NCI-H2107 (cell line): ENCODE data around the gene PAFAH1B2.
"Not testable (repeated sequence)": the region's sequence is repeated elsewhere in the genome, so short reads cannot be mapped to it uniquely, and the experiment has no call there.

Source experiments
- DNase-seq: peaks from one replicate; lab custom pipeline; 2025; lab: John Stamatoyannopoulos, UW

Gene PAFAH1B2

GRCh38 chr11:117172724-117173421 lies 28.8 kb downstream of the PAFAH1B2 start:
- no peak for DNase-seq

- no peak for DNase-seq
Observed at GRCh38 chr11:117175104-117175503, 31.0 kb downstream of the PAFAH1B2 start.

GRCh38 chr11:117175781-117176180 lies 31.7 kb downstream of the PAFAH1B2 start:
- DNase-seq = no peak

GRCh38 chr11:117176186-117176585 lies 32.1 kb downstream of the PAFAH1B2 start:
- no peak for DNase-seq

GRCh38 chr11:117177534-117178209 lies 33.6 kb downstream of the PAFAH1B2 start:
- DNase-seq = no peak

- peak; percentile 59 for DNase-seq
Observed at GRCh38 chr11:117178210-117179034, 34.3 kb downstream of the PAFAH1B2 start, which contains the start of gene SIDT2. Gene SIDT2 (plus strand): TSS chr11:117178743. CDS start chr11:117179264, 521 bp downstream.

GRCh38 chr11:117179048-117179999 lies 35.2 kb downstream of the PAFAH1B2 start:
- DNase-seq = no peak

GRCh38 chr11:117180020-117180419 lies 35.9 kb downstream of the PAFAH1B2 start:
- no peak for DNase-seq

GRCh38 chr11:117180661-117181585 lies 36.8 kb downstream of the PAFAH1B2 start:
- DNase-seq = no peak

- no peak for DNase-seq
Observed at GRCh38 chr11:117181586-117182550, 37.8 kb downstream of the PAFAH1B2 start.

- DNase-seq = no peak
Observed at GRCh38 chr11:117182551-117182935, 38.5 kb downstream of the PAFAH1B2 start.

GRCh38 chr11:117183178-117183577 lies 39.1 kb downstream of the PAFAH1B2 start:
- DNase-seq = not testable (repeated sequence)

- no peak for DNase-seq
Observed at GRCh38 chr11:117183724-117184349, 39.8 kb downstream of the PAFAH1B2 start.

GRCh38 chr11:117185736-117186430 lies 41.8 kb downstream of the PAFAH1B2 start:
- no peak for DNase-seq

- DNase-seq = no peak
Observed at GRCh38 chr11:117186431-117186761, 42.3 kb downstream of the PAFAH1B2 start.

GRCh38 chr11:117187007-117187406 lies 42.9 kb downstream of the PAFAH1B2 start:
- no peak for DNase-seq

GRCh38 chr11:117187428-117187798 lies 43.3 kb downstream of the PAFAH1B2 start:
- DNase-seq = no peak

- no peak for DNase-seq
Observed at GRCh38 chr11:117187799-117188481, 43.9 kb downstream of the PAFAH1B2 start.
